Stimulated activated naive CD8-positive, alpha-beta T cell treated with anti-CD3 and anti-CD28 coated beads, Interleukin-15, Interleukin-2, amounts not matched to agents 100 ng/mL and 50 ng/mL, for 24 hours (primary cell): ENCODE measurements around the gene ZBTB24.
A peak's percentile ranks its signal among the peaks of the same experiment; 100 is the strongest.

ENCODE experiments used
- H3K27ac Mint-ChIP-seq: one replicate; pipeline ENCODE4 v1.8.0; 2021; ENCODE audit warnings: mild to moderate bottlenecking, mixed read lengths
- H3K27me3 Mint-ChIP-seq: one replicate; pipeline ENCODE4 v1.8.0; 2021; ENCODE audit warnings: mixed read lengths
- H3K36me3 Mint-ChIP-seq: one replicate; pipeline ENCODE4 v1.8.0; 2021; ENCODE audit warnings: low read depth, mixed read lengths
- H3K4me1 Mint-ChIP-seq: one replicate; pipeline ENCODE4 v1.8.0; 2021; ENCODE audit warnings: low read depth, mixed read lengths
- H3K4me3 Mint-ChIP-seq: one replicate; pipeline ENCODE4 v1.8.0; 2021; ENCODE audit warnings: mild to moderate bottlenecking, mixed read lengths
- H3K9me3 Mint-ChIP-seq: one replicate; pipeline ENCODE4 v1.8.0; 2021; ENCODE audit warnings: mixed read lengths

Gene ZBTB24

DNA sequence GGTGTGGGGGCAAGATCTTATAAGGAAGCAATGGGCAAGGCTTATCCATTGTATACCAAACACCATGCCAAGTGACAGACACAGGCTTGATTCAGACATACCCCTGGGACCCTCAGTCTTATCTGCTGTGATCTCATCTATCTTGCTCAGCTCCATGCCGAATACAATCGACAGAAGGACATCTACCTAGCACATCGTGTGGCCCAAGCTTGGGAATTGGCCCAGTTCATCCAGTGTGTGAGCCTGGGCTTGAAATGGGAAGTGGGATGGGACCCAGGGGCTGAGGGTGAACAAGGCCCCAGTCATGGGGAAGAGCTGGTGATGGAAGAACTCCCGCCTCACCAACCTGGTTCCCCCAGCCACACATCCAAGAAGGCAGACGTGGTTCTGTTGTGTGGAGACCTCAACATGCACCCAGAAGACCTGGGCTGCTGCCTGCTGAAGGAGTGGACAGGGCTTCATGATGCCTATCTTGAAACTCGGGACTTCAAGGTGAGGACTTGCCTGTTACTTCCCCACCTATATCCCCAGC lies 40.6 kb downstream of the ZBTB24 start:
- Mint-ChIP-seq H3K36me3 (peaks cover 32% of the 10 kb centered on the region), H3K4me1 (peaks cover 32% of the 10 kb centered on the region), H3K4me3 (peak overlapping the region; percentile 93), H3K27ac (no peak overlapping the region), H3K9me3 (no peaks in the 10 kb centered on the region), H3K27me3 (no peaks in the 10 kb centered on the region)

DNA sequence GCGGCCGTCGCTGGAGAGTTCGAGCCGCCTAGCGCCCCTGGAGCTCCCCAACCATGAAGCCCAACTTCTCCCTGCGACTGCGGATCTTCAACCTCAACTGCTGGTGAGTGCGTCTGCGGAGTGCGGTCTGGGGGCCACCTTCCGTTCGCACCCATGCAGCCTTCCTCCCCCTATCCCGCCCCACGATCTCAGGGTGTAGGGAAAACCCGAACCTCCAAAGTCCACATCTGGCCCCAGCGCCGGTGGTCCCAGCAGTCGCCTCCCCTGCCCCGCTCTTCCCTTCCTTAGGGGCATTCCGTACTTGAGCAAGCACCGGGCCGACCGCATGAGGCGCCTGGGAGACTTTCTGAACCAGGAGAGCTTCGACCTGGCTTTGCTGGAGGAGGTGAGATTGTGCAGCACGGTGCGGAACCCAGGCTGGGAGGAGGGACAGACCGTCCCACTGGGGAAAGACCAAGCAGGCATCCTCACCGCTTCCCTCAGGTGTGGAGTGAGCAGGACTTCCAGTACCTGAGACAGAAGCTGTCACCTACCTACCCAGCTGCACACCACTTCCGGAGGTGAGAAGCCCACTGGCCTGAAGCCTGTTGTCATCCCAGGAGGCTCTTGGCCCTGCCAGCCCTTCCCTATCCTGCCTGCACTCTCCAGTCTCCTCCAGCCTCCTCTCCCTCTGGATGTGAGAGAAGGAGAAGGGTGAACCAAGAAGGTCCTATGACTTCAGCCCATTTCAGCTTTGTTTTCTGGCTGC lies 41.8 kb downstream of the ZBTB24 start:
- Mint-ChIP-seq H3K4me1 (peaks cover 28% of the 10 kb centered on the region), H3K27ac (peak overlapping the region; percentile 82), H3K27me3 (no peaks in the 10 kb centered on the region), H3K4me3 (peak overlapping the region; percentile 93), H3K9me3 (no peaks in the 10 kb centered on the region), H3K36me3 (peaks cover 27% of the 10 kb centered on the region)

DNA sequence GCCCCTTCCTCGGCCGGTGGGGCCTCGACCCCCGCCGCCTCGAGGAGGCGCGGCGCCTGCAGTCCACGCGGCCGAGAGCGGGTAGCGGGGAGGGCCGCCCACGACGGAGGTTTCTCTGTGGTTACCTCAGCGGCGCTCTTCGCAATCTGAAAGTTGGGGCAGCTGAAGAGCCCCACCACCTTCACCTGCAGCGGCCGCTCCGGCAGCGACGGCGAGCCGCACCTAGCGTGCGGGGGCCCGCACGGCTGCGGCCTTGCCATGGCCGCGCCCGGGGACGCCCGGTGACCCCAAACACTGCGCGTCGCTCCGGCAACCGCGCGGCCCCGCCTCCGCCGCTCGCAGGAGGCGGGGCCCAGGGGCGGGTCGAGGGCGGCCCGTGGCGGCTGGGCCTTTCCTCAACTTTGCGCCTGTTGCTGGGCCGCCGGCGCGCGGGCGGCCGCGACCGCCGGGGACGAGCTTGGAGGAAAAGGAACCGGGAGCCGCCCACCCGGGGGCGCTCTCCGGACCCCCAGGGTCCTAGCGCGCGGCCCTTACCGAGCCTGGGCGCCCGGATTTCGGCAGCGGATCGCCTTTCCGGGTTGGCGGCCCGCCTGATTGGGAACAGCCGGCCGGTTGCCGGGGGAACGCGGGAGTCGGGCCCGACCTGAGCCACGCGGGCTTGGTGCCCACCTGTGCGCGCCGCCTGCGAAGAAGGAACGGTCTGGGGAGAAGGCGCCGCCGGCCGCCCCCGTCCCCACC lies 42.5 kb downstream of the ZBTB24 start, which contains the start of the genes PPIL6 and SMPD2:
Gene PPIL6 (minus strand): TSS at position 298 of the 738 bp plus-strand sequence. CDS start 38 bp downstream, at position 260.
Gene SMPD2 (plus strand): TSS at position 394 of the 738 bp plus-strand sequence. CDS start 398 bp downstream, outside the sequence.
- H3K4me3 Mint-ChIP-seq: peak within 1 kb of the TSS; percentile 93
- H3K9me3 Mint-ChIP-seq: no peaks in the 10 kb centered on the region
- H3K36me3 Mint-ChIP-seq: peaks cover 21% of the 10 kb centered on the region
- peaks cover 28% of the 10 kb centered on the region for H3K4me1 Mint-ChIP-seq
- peak within 1 kb of the TSS; percentile 82 for H3K27ac Mint-ChIP-seq
- H3K27me3 Mint-ChIP-seq: no peaks in the 10 kb centered on the region

DNA sequence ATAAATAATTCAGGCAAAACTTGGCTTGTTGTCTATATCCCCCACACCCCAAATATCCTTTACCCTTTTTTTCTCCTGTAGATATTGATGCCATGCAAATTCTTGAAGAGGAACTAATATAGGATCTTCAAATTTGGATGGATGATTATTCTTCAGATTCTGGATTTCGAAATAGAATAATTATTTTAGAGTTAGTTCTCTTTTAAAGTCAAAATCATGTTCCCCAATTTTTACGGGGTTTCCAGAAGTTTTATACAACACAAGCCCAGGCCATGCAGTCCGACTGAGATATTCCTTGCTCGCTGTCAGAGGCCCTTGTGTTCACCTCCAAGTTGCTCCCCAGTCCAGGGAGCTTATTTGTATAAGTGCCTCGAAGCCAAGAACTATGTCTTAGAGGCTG lies 47.0 kb downstream of the ZBTB24 start:
- H3K27ac Mint-ChIP-seq: no peak overlapping the region
- H3K4me1 Mint-ChIP-seq: peaks cover 5% of the 10 kb centered on the region
- no peaks in the 10 kb centered on the region for H3K36me3 Mint-ChIP-seq

DNA sequence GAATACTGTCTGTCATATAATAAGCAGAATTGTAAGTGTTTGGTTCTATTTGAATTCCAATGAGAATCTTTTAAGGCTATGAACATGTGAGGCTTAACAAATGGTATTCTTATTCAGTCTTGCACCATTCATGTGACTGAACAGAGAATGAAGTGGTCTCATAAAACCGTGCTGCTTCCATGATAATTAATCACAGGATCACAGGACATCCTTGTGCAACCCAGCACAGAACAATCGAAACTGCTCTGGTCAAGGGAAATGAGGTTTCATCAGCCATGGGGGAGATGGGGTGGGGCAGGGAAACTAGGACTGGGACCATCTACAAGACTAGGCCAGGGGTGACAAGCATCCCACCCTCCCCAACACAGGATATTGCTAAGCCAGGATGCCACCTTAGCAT lies 48.6 kb downstream of the ZBTB24 start:
- no peak overlapping the region for H3K4me3 Mint-ChIP-seq
- no peaks in the 10 kb centered on the region for H3K36me3 Mint-ChIP-seq
- H3K27me3 Mint-ChIP-seq: no peaks in the 10 kb centered on the region
- no peaks in the 10 kb centered on the region for H3K4me1 Mint-ChIP-seq
- H3K9me3 Mint-ChIP-seq: no peaks in the 10 kb centered on the region
- no peak overlapping the region for H3K27ac Mint-ChIP-seq

More for the DNA sequence above, 47.0 kb downstream of the ZBTB24 start:
- H3K9me3 Mint-ChIP-seq: no peaks in the 10 kb centered on the region
- no peak overlapping the region for H3K4me3 Mint-ChIP-seq
- no peaks in the 10 kb centered on the region for H3K27me3 Mint-ChIP-seq

DNA sequence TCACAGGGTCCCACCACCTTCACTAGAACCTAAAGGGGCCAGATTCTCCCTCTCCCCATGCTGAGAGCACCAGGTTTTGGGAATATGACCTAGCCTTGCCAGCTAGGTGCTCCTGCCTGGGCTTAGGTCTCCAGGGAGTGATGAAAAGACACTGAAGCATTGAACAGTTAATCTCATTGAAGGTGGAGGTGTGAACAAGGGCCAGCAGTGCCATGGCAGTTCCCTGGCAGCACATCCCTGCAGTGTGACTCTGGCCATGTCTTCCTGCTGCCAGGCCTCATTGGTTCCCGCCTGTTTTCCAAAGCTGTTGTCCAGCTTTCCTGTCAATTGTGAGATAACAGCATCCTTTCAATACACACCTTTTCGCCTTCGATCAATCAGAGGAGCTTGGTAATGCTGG lies 53.5 kb downstream of the ZBTB24 start:
- Mint-ChIP-seq H3K4me3 (no peak overlapping the region), H3K27me3 (peaks cover 3% of the 10 kb centered on the region), H3K36me3 (no peaks in the 10 kb centered on the region), H3K4me1 (peaks cover 11% of the 10 kb centered on the region), H3K27ac (no peak overlapping the region), H3K9me3 (no peaks in the 10 kb centered on the region)

DNA sequence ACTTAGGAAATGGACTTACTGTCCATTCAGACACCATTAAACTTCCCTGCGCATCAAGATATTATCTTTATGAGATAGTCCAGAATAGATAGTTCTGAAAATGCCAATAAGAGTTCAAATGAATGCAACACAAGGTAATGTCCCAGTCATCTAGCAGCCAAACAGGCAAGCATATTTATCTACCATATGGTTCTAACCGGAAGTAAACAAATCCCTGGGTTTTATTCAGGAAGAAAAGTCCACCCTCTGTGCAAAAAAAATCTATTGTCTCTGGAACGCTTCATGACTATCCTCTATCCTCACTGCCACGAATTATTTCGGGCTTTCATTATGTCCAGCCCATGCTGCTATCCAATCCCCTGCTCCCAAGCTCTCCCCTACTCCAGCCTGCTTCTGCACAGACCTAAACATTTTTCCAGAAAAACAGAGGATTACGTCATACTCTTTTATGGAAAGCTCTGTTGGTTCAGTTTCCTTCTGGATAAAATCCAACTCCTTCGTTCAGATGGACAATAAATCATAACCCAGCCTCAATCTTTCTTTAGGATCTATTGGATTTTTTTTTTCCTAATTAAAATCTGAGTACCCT lies 54.0 kb downstream of the ZBTB24 start:
- Mint-ChIP-seq H3K4me3 (no peak overlapping the region), H3K9me3 (no peaks in the 10 kb centered on the region), H3K27me3 (peaks cover 3% of the 10 kb centered on the region), H3K4me1 (peaks cover 11% of the 10 kb centered on the region), H3K27ac (no peak overlapping the region), H3K36me3 (no peaks in the 10 kb centered on the region)

DNA sequence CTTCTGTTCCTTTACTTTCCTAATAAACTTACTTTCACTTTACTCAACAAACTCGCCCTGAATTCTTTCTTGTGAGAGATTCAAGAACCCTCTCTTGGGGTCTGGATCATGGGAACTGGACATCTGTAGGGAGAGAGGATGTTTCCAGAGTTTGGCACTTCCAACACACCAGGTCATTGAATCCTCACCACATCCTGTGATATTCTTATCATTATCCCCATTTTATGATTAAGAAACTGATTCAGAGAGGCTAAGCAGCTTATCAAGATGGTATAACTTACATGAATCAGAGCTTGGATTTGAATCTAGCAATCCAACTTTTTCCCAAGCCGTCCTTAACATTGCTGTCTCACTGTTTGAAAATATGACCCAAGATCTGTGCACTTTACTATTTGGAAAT lies 58.1 kb downstream of the ZBTB24 start:
- no peak overlapping the region for H3K27ac Mint-ChIP-seq
- H3K4me1 Mint-ChIP-seq: peaks cover 11% of the 10 kb centered on the region
- H3K4me3 Mint-ChIP-seq: no peak overlapping the region
- no peaks in the 10 kb centered on the region for H3K9me3 Mint-ChIP-seq
- H3K36me3 Mint-ChIP-seq: no peaks in the 10 kb centered on the region
- peaks cover 3% of the 10 kb centered on the region for H3K27me3 Mint-ChIP-seq

DNA sequence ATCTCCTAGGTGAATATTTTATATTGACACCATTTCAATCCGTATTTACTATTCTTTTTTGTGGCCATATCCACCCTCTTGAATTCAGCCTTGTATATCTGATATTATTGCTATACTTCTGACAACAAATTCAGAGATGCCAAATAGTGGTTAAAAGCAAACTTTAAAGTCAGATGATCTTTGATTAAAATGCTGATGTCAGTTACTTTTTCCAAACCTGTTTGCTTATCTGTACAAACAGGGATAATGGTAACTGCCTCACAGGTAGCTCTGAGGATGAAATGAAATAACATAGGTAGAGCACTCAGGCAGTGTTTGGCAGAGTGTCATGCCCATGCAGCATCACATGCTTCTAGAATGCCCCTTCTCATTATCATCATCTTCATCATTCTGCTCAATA lies 61.8 kb downstream of the ZBTB24 start:
- peaks cover 11% of the 10 kb centered on the region for H3K4me1 Mint-ChIP-seq
- H3K36me3 Mint-ChIP-seq: no peaks in the 10 kb centered on the region
- no peak overlapping the region for H3K27ac Mint-ChIP-seq
- no peak overlapping the region for H3K4me3 Mint-ChIP-seq
- no peaks in the 10 kb centered on the region for H3K27me3 Mint-ChIP-seq
- no peaks in the 10 kb centered on the region for H3K9me3 Mint-ChIP-seq

DNA sequence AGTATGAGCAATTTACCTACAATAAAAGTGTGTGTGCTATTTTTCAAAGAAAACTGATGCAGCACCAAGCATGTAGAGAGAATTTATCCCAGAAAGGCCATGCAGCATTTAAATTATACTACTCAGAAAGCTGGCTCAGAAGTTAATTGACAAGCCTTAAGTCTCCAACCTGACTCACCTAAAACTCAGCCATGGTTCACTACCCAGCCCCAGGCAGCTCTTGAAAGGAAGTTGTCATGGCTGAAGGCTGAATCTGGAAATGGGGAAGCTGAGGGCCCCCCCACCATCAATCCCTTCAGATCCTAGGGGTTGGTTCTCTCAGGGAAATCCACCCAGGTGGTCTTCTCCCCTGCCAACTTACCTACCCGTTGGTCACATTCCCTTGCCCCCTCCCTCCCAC lies 62.3 kb downstream of the ZBTB24 start:
- H3K9me3 Mint-ChIP-seq: no peaks in the 10 kb centered on the region
- peaks cover 6% of the 10 kb centered on the region for H3K4me1 Mint-ChIP-seq
- H3K27me3 Mint-ChIP-seq: no peaks in the 10 kb centered on the region
- H3K36me3 Mint-ChIP-seq: no peaks in the 10 kb centered on the region
- no peak overlapping the region for H3K27ac Mint-ChIP-seq
- H3K4me3 Mint-ChIP-seq: no peak overlapping the region

DNA sequence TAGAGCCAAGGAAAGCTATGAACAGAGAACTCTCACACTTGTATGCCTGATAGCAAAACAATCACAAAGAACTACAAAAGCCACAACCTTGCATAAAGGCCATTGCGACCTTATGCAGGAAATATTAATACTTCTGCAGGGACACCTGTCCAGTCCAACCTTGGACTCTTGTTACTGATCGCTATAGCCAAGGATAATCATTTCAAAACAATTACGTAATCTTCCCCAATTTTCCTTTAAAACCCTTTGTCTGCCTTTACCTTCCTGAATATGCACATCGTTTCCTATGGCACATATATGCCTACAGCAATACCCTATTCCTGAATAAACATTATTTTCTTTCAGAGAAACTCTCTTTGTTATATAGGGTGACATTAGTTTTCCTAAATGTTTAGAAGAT lies 65.4 kb downstream of the ZBTB24 start:
- Mint-ChIP-seq H3K27ac (no peak overlapping the region), H3K4me3 (no peak overlapping the region), H3K27me3 (no peaks in the 10 kb centered on the region), H3K9me3 (no peaks in the 10 kb centered on the region), H3K4me1 (no peaks in the 10 kb centered on the region), H3K36me3 (no peaks in the 10 kb centered on the region)
